SK-N-SH (cell line): ENCODE results near the gene TSPAN12.

Experiments
- CHD2 ChIP-seq: fragments of 150-350 bp; IDR thresholded peaks from 2 replicates; pipeline ENCODE4 v1.6.1; 2018; ENCODE audit warnings: low read length; ENCODE audit not compliant: partially characterized antibody
- CTCF ChIP-seq: fragments of 200-600 bp; sonication (generic); IDR thresholded peaks from 2 replicates; pipeline ENCODE4 v1.6.1; 2017; ENCODE audit warnings: antibody characterized with exemption, mild to moderate bottlenecking, moderate library complexity
- GABPA ChIP-seq: IDR thresholded peaks from 2 replicates; pipeline ENCODE4 v1.4.0; 2012; ENCODE audit warnings: low read depth, mild to moderate bottlenecking
- JUND ChIP-seq: IDR thresholded peaks from 2 replicates; pipeline ENCODE4 v1.4.0; 2012
- MAX ChIP-seq: IDR thresholded peaks from 2 replicates; pipeline ENCODE4 v1.4.0; 2012; ENCODE audit warnings: low read depth
- NFIC ChIP-seq: IDR thresholded peaks from 2 replicates; pipeline ENCODE4 v1.4.0; 2012; ENCODE audit warnings: borderline replicate concordance
- RCOR1 ChIP-seq: fragments of 150-350 bp; IDR thresholded peaks from 2 replicates; pipeline ENCODE4 v1.6.1; 2017; ENCODE audit warnings: antibody characterized with exemption, low read length
- RFX5 ChIP-seq: IDR thresholded peaks from 2 replicates; pipeline ENCODE4 v1.6.1; 2012; ENCODE audit warnings: mild to moderate bottlenecking, improper control_type of control experiment, low read length
- TAF1 ChIP-seq: IDR thresholded peaks from 2 replicates; pipeline ENCODE4 v1.6.1; 2012; ENCODE audit warnings: low read depth, mild to moderate bottlenecking, low read length, moderate library complexity, borderline replicate concordance
- TCF12 ChIP-seq: IDR thresholded peaks from 2 replicates; pipeline ENCODE4 v1.4.0; 2012
- USF2 ChIP-seq: fragments of 150-350 bp; IDR thresholded peaks from 2 replicates; pipeline ENCODE4 v1.6.1; 2017; ENCODE audit warnings: antibody characterized with exemption, low read length, low read depth, borderline replicate concordance
- YY1 ChIP-seq: IDR thresholded peaks from 2 replicates; pipeline ENCODE4 v1.4.0; 2012; ENCODE audit warnings: low read depth, mild to moderate bottlenecking

- TF ChIP-seq RFX5 (no peak), CTCF (no peak), YY1 (no peak), USF2 (no peak), TAF1 (no peak), JUND (no peak), TCF12 (no peak), RCOR1 (no peak), CHD2 (no peak), NFIC (no peak), MAX (no peak), GABPA (no peak)
Observed at GRCh38 chr7:120869700-120870099, 11.8 kb upstream of the TSPAN12 start.
